HuH-7 (cell line): ENCODE measurements around the gene GKN2.
"Not testable (repeated sequence)": the region's sequence is repeated elsewhere in the genome, so short reads cannot be mapped to it uniquely, and the experiment has no call there.

Source experiments
- DNase-seq: peaks from one replicate; pipeline ENCODE4 v3.0.0; 2011; ENCODE audit warnings: low spot score

Gene GKN2

GRCh38 chr2:68918497-68918896, 34.2 kb downstream of the GKN2 start:
- no peak for DNase-seq

DNA sequence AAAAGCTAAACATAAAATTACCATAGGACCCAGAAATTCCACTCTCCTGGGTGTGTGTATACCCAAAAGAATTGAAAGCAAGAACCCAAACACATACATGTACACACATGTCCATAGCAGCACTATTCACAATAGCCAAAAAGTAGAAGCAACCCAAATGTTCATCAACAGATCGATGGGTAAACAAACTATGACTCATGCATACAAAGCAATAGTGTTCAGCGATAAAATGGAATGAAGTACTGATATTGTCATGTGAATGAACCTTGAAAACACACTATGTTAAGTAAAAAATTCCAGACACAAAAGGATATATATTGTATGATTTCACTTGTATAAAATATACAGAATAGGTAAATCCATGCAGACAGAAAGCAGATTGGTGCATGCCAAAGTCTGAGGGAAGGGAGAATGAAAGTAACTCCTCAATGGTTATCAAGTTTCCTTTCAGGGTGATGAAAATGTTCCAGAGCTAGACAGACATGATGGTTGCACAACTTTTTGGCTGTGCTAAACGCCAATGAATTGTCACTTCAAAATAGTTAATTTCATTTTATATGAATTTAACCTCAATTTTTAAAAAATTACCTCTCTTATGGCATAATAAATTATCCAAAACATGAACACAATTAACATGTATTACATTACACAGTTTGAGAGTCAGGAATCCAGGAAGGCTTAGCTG, 35.5 kb downstream of the GKN2 start:
- DNase-seq: no peak

- no peak for DNase-seq
Observed at GRCh38 chr2:68916226-68916625, 36.5 kb downstream of the GKN2 start.

GRCh38 chr2:68915393-68915792, 37.3 kb downstream of the GKN2 start:
- no peak for DNase-seq

GRCh38 chr2:68913359-68913758, 39.3 kb downstream of the GKN2 start:
- no peak for DNase-seq

DNA sequence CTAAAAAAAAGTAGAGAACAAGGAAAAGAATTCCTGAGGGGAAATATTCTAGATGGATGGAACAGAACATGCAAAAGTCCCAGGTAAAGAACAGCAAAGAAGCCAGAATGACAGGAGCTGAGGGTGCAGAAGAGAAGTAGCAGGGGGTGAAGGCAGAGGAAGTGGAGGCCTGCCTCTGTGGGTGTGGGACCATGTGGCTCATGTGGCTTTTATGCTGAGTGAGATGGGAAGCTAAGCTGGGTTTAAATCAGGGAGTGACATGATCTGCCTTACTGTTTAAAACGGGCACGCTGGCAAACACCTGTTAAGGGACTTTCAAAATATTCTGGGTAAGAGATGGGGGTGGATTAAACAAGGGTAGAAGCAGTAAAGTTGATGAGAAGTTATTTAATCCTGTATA, 40.0 kb downstream of the GKN2 start:
- DNase-seq: no peak

- no peak for DNase-seq
Observed at GRCh38 chr2:68912111-68912510, 40.6 kb downstream of the GKN2 start.

- no peak for DNase-seq
Observed at GRCh38 chr2:68911709-68912108, 41.0 kb downstream of the GKN2 start.

DNA sequence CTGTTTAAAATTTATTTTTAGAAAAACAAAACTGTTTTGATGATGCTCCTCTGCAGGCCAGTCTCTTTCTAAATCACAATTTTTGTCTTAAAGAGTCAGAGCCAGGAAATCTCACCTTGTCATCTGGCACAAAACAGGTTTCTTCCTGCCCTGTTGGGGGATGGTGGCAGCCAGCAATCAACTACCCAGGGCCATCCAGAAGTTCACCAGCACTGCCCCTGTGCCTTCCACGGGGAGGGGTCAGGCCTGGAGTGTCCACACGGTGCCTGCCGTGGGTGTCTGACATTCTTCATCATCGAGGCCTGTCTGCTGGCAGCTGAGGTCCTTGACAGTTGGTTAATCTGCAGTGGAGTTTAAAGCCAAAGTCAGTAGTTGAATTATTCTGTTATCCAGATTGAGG, 41.4 kb downstream of the GKN2 start:
- no peak for DNase-seq

DNA sequence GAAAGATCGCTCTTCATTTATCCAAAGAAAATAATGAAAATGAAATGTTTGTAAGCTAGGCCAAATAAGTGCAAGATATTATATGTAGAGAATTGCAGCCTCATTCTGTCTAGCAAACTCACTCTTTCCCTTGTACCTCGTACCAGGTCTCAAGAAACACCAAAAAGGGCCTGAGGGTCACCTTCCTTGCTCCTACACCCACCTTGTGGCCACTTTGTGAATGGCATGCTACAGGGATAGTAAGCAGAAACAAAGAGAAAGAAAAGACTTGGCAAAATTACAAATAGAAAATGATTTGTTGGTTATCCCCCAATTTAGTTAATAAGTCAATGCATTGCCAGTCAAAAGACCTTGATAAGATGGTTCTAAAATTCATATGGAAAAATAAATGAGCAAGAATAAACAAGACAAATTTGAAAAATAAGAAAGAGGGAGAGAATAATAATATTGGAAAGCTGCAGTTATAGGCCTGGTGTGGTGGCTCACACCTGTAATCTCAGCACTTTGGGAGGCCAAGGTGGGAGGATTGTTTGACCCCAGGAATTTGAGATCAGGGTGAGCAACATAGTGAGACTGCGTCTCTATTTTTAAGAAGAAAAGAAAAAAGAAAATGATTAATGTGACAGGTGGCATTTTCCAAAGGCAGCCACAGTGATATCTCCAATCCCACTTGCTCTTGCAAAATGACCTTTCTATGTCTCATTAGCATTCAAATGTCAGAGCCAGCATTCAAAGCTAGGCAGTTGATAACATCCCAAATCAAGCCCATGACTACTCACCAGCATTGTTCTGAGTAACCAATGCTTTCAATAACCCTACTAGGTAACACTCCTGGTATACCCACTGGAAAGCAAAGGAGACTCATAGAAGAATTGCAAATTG, 42.7 kb downstream of the GKN2 start:
- DNase-seq: peak; percentile 48

DNA sequence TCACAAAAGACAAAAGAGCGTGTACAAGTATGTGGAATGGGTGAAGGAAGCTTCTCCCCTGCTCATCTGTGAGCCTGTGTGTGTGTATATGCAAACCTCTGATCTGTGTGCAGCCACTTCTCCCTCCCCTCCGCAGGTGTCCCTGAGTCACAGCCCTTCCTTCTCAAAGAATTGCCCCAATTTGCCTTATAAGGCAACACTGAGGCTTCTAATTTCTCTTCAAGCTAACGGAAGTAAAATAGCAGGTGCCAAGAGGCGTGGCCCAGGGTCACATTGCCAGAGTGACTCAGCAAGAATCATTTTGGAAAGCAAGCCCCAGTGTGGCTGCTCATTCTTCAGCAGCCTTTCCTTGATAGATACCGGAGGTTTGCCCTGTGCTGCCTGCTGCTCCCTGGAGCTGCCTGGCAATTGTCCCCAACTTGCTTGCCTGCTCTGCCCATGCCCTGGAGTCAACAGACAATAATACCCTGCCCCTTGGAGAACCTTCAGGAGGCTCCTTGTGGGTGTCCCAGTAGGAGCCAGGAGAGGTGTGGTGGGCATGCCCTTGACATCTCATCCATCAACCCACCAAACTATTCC, 44.2 kb downstream of the GKN2 start:
- DNase-seq: no peak

DNA sequence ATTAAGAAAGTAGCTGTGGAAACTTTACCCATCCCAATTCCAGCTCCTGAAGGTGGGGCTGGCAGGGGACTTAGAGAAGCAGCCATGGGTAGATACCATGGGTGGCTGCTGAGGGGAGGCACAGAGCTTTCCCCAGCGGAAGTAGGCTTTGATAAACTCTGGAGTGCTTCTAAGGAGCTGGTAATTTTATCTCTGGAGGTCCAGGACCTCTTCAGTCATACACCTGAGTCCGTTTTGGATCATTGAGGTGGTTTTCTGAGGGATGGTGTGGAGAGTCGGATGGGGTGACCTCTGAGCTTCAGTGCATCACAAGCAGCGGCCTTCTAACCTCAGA, 44.8 kb downstream of the GKN2 start:
- DNase-seq: no peak

GRCh38 chr2:68907232-68907919, 45.3 kb downstream of the GKN2 start:
- no peak for DNase-seq

DNA sequence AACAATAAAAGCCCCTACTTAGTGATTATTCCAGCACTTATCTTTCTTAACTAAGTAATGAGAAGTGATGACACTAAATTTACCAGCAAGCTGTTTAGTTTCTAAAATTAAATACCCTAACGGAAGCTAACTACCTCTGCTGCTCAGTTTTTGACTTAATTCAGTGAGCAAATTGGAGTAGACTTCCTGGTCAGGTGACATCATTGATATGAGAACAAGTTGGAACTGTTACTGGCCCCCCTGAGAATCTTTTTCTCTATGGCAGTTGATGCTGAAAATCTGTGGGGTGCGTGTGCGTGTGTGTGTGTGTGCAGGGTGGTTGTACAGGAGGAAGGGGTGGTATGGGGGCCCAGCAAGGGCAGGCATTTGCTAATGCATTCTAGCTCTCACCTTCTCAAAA, 46.0 kb downstream of the GKN2 start:
- no peak for DNase-seq

DNA sequence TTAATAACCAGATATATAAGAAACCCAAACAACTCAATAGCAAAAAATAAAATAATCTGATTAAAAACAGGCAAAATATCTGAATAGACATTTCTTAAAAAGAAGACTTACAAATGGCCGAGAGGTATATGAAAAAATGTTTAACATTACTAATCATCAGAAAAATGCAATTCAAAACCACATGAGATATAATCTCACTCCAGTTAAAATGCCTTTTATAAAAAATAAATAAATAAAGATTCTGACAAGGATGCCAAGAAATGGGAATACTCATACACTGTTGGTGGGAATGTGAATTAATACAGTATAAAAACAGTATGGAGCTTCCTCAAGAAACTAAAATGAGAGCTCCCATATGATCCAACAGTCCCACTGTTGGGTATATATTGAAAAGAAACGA, 47.6 kb downstream of the GKN2 start:
- DNase-seq: no peak

GRCh38 chr2:68901561-68901960, 51.1 kb downstream of the GKN2 start:
- no peak for DNase-seq

GRCh38 chr2:68901199-68901514, 51.5 kb downstream of the GKN2 start:
- DNase-seq: no peak

- DNase-seq: no peak
Observed at GRCh38 chr2:68900496-68901198, 52.0 kb downstream of the GKN2 start.

DNA sequence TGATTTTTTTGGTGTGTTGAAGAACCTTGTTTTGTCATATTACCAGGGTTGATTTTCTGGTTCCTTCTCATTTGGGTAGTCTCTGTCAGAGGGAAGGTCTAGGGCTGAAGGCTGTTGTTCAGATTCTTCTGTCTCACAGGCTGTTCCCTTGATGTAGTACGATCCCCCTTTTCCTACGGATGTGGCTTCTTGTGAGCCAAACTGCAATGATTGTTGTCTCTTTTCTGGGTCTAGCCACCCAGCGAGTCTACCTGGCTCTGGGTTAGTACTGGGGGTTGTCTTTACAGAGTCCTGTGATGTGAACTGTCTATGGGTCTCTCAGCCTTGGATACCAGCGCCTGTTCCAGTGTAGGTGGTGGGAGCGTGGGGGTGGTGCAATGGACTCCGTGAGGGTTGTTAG, 56.7 kb downstream of the GKN2 start:
- DNase-seq: not testable (repeated sequence)
